Naive thymus-derived CD8-positive, alpha-beta T cell (primary cell): ENCODE results near the gene SLC22A5. TPM values are rescaled to one million over a fixed set of nuclear protein-coding genes. Genes with fewer than 3 reads are reported as not detected.

Source experiments
- ATAC-seq, 2 donors: fragments of 150-1000 bp; cut with Tn5 transposase in 1 of 2; sonication (Bioruptor Pico), chemical (Tn5 transposase) in 1 of 2; 1 replicate in 1 of 2; 2 replicates in 1 of 2; pipeline ENCODE4 v1.10.0; 2021; ENCODE audit warnings: mild to moderate bottlenecking in 2 of 2, moderate library complexity in 2 of 2
- POLR2A ChIA-PET: fragments of 350-600 bp; sonication (Branson Sonifier 250); formaldehyde crosslinking; loops from one replicate; lab custom pipeline; 2021; ENCODE audit warnings: antibody characterized with exemption; lab: Charles Lee
- DNase-seq, 10 donors: peaks; one replicate each; pipeline versions ENCODE4 v3.0.0 to v3.0.0-alpha.2; 2020 to 2022
- H3K27ac Mint-ChIP-seq, 10 donors: one replicate each; pipeline ENCODE4 v1.8.0; 2020 to 2022; ENCODE audit warnings: mild to moderate bottlenecking in 10 of 10, mixed read lengths in 10 of 10, moderate library complexity in 4 of 10, inconsistent platforms in 1 of 10
- H3K27me3 Mint-ChIP-seq, 5 donors: one replicate each; pipeline ENCODE4 v1.8.0; 2021 to 2022; ENCODE audit warnings: mixed read lengths in 5 of 5
- H3K36me3 Mint-ChIP-seq, 3 donors: one replicate each; pipeline ENCODE4 v1.8.0; 2020 to 2022; ENCODE audit warnings: mixed read lengths in 3 of 3, mild to moderate bottlenecking in 2 of 3, inconsistent platforms in 1 of 3
- H3K4me1 Mint-ChIP-seq, 4 donors: one replicate each; pipeline ENCODE4 v1.8.0; 2021 to 2022; ENCODE audit warnings: mixed read lengths in 4 of 4
- H3K4me3 Mint-ChIP-seq, 10 donors: one replicate each; pipeline ENCODE4 v1.8.0; 2020 to 2022; ENCODE audit warnings: mild to moderate bottlenecking in 10 of 10, mixed read lengths in 10 of 10, moderate library complexity in 6 of 10, inconsistent platforms in 1 of 10
- H3K9me3 Mint-ChIP-seq, 9 donors: one replicate each; pipeline ENCODE4 v1.8.0; 2020 to 2022; ENCODE audit warnings: mixed read lengths in 9 of 9, mild to moderate bottlenecking in 3 of 9, inconsistent platforms in 1 of 9, moderate library complexity in 1 of 9
- polyA plus RNA-seq, 3 donors: library from polyadenylated mRNA; unstranded; fragments of 300-500 nt; fragmentation: Illumina TruSeq; gene quantifications; one replicate each; pipeline ENCODE4 v1.2.3, GENCODE V29; 2021
- total RNA-seq, 8 experiments: library from RNA in 2 of 8; stranded (reverse) in 2 of 8; gene quantifications; one replicate each; pipeline ENCODE4 v1.2.3 and lab custom pipeline; 2021 to 2026

The SLC22A5 gene
- total and polyA plus RNA-seq, 5 experiments from 2014 or later = 1.9 to 11.1 (median 3.2) TPM

- ATAC-seq = no peak
- H3K27ac Mint-ChIP-seq = peak overlapping the region in 1 of 10 donors; percentile 72
- no peak for DNase-seq
- no peaks in the 10 kb centered on the region for H3K9me3 Mint-ChIP-seq
- no peak overlapping the region for H3K4me3 Mint-ChIP-seq
- H3K36me3 Mint-ChIP-seq = peaks cover 0 to 26% (median 1%) of the 10 kb centered on the region in 3 donors
- POLR2A ChIA-PET = no interaction called here
- H3K27me3 Mint-ChIP-seq = no peaks in the 10 kb centered on the region
- H3K4me1 Mint-ChIP-seq = peaks cover 11 to 18% (median 15%) of the 10 kb centered on the region in 4 donors
These were observed 12.1 kb downstream of the SLC22A5 start for GRCh38 chr5:132381614-132382013.

DNA sequence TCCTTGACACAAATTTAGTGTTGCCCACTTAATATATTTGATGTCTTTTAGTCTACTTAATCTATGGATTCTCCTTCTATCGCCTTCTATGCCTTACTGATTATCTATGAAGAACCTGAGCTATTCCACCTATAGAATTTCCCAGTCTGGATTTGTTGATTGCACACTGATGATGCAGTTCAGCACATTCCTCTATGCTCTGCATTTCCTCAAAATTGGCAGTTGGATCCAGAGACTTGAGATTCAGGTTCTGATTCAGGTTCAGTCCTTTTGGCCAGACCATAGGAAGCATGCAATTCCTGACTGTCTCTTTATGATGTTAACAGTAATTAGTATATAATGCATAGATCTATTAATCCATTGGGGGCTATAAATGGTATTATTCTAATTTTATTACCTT is 13.8 kb downstream of the SLC22A5 start:
- Mint-ChIP-seq H3K9me3 (no peaks in the 10 kb centered on the region), H3K36me3 (peaks cover 0 to 24% (median 1%) of the 10 kb centered on the region in 3 donors), H3K27me3 (no peaks in the 10 kb centered on the region), H3K4me1 (peaks cover 13 to 28% (median 21%) of the 10 kb centered on the region in 4 donors), H3K4me3 (no peak overlapping the region), H3K27ac (no peak overlapping the region)
- DNase-seq = no peak
- POLR2A ChIA-PET = interaction anchor here (0.6 kb wide), 1 partner anchor 27 kb away, joined by 4 read pairs; no protein-coding TSS in a partner anchor
- no peak for ATAC-seq

DNA sequence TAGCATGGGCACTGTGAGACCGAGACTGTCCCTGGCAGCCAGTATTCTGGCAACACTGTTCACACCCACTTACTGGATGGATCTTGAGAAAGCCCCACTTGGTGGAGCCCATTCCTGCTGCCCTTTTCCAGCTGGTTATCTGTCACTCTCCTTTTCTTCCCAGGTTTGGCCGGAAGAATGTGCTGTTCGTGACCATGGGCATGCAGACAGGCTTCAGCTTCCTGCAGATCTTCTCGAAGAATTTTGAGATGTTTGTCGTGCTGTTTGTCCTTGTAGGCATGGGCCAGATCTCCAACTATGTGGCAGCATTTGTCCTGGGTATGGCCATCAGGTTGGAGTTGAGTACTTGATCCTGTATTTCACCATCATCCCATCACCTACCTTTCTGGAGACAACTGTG is 14.5 kb downstream of the SLC22A5 start:
- Mint-ChIP-seq H3K4me1 (peaks cover 13 to 32% (median 21%) of the 10 kb centered on the region in 4 donors), H3K27me3 (no peaks in the 10 kb centered on the region), H3K9me3 (no peaks in the 10 kb centered on the region), H3K36me3 (peaks cover 0 to 19% (median 1%) of the 10 kb centered on the region in 3 donors), H3K27ac (peak overlapping the region in 2 of 10 donors; percentile 19 to 47), H3K4me3 (no peak overlapping the region)
- ATAC-seq = no peak
- POLR2A ChIA-PET = interaction anchor here (0.6 to 7.2 kb wide), 2 partner anchors 109 to 115 kb away, joined by 3 to 96 read pairs; no protein-coding TSS in a partner anchor
- DNase-seq = no peak

GRCh38 chr5:132384506-132385050 is 15.1 kb downstream of the SLC22A5 start:
- POLR2A ChIA-PET = interaction anchor here (0.6 to 7.2 kb wide), 3 partner anchors 105 to 114 kb away, joined by 3 to 96 read pairs (median 36); partner anchors contain the start of gene IRF1
- Mint-ChIP-seq H3K4me3 (no peak overlapping the region), H3K27ac (peak overlapping the region in 4 of 10 donors; percentile 43 to 80 (median 78)), H3K9me3 (no peaks in the 10 kb centered on the region), H3K27me3 (no peaks in the 10 kb centered on the region), H3K4me1 (peaks cover 13 to 37% (median 21%) of the 10 kb centered on the region in 4 donors), H3K36me3 (peaks cover 0 to 18% (median 0%) of the 10 kb centered on the region in 3 donors)
- no peak for DNase-seq
- ATAC-seq = no peak

DNA sequence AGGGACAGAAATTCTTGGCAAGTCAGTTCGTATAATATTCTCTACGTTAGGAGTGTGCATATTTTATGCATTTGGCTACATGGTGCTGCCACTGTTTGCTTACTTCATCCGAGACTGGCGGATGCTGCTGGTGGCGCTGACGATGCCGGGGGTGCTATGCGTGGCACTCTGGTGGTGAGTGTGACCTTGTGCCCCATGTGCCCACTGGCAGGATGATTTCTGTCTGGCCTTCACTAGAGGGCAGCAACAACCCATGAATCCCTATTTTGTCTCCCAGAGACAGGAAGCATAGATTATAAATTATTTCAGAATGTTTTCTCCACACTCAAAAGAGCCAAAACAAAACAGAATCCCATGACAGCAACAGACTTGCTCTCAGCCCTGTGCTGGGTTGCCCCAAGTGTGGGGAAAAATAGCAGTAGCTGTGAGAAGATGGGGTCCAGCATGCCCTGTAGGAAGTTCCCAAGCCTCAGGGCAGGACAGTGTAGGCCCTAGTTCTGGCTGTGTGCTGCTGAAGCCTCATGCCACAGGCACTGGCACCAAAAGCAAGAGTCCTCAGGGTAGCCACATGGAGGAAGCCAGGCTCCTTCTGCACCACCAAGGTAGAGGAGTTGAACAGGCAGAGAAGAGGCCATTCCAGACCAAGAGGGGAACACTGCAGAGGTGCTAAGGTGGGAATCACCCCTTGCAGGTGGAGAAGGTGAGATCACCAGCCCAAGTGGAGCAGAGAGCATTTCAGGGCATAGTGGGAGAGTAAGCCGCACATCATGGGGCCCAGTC is 16.0 kb downstream of the SLC22A5 start:
- Mint-ChIP-seq H3K9me3 (no peaks in the 10 kb centered on the region), H3K4me1 (peaks cover 13 to 43% (median 21%) of the 10 kb centered on the region in 4 donors), H3K27ac (peak overlapping the region; percentile 31 to 88 (median 78)), H3K27me3 (no peaks in the 10 kb centered on the region), H3K4me3 (peak overlapping the region in 1 of 10 donors; percentile 21), H3K36me3 (peaks cover 0 to 13% (median 0%) of the 10 kb centered on the region in 3 donors)
- ATAC-seq (peak; percentile 82 to 88), DNase-seq (peak; percentile 43 to 86 (median 71))
- POLR2A ChIA-PET = interaction anchor here (1.1 to 7.2 kb wide), 4 partner anchors 81 to 428 kb away, joined by 4 to 96 read pairs (median 21); partner anchors contain the start of gene IRF1

GRCh38 chr5:132386644-132387286 is 17.3 kb downstream of the SLC22A5 start:
- POLR2A ChIA-PET = interaction anchor here (0.5 to 7.2 kb wide), 8 partner anchors 24 to 433 kb away, joined by 3 to 96 read pairs (median 5); partner anchors contain the start of gene IRF1
- peak; percentile 56 to 86 (median 74) for DNase-seq
- no peaks in the 10 kb centered on the region for H3K9me3 Mint-ChIP-seq

DNA sequence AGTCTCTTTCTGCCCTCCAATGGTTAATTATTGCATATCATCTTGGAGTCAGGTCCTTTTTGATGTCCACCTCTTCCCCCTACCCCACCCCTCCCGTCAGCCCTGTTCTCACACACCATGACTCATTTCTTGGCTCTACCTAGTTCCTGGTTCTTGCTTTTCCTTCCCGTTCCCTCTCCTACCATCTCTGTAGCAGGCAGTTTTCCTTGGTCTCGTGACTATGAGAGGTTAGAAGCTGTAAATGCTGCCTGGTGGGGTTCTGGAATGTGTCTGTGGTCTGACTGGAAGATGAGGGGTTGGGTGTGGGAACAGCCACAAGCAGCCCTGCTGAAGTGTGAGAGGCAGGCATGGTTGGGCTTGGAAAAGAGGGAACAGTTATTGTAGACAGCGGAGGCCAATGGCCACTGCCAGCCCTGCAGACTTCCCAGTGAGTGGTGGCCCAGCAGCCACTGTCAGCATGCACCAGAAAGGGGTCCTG is 18.2 kb downstream of the SLC22A5 start:
- Mint-ChIP-seq H3K27ac (peak overlapping the region in 3 of 10 donors; percentile 63 to 65 (median 64)), H3K27me3 (no peaks in the 10 kb centered on the region), H3K9me3 (no peaks in the 10 kb centered on the region), H3K4me1 (peaks cover 13 to 45% (median 25%) of the 10 kb centered on the region in 4 donors), H3K36me3 (peaks cover 0 to 13% (median 4%) of the 10 kb centered on the region in 3 donors), H3K4me3 (no peak overlapping the region)
- DNase-seq (no peak), ATAC-seq (no peak)
- POLR2A ChIA-PET = interaction anchor here (0.8 to 7.2 kb wide), 7 partner anchors 15 to 432 kb away, joined by 3 to 96 read pairs (median 7); partner anchors contain the start of gene IRF1

More at GRCh38 chr5:132386644-132387286, 17.3 kb downstream of the SLC22A5 start:
- H3K4me1 Mint-ChIP-seq = peaks cover 13 to 43% (median 21%) of the 10 kb centered on the region in 4 donors
- peak overlapping the region in 6 of 10 donors; percentile 5 to 81 (median 69) for H3K27ac Mint-ChIP-seq
- H3K27me3 Mint-ChIP-seq = no peaks in the 10 kb centered on the region
- peaks cover 0 to 15% (median 4%) of the 10 kb centered on the region in 3 donors for H3K36me3 Mint-ChIP-seq
- ATAC-seq = peak; percentile 88 to 92
- no peak overlapping the region for H3K4me3 Mint-ChIP-seq

DNA sequence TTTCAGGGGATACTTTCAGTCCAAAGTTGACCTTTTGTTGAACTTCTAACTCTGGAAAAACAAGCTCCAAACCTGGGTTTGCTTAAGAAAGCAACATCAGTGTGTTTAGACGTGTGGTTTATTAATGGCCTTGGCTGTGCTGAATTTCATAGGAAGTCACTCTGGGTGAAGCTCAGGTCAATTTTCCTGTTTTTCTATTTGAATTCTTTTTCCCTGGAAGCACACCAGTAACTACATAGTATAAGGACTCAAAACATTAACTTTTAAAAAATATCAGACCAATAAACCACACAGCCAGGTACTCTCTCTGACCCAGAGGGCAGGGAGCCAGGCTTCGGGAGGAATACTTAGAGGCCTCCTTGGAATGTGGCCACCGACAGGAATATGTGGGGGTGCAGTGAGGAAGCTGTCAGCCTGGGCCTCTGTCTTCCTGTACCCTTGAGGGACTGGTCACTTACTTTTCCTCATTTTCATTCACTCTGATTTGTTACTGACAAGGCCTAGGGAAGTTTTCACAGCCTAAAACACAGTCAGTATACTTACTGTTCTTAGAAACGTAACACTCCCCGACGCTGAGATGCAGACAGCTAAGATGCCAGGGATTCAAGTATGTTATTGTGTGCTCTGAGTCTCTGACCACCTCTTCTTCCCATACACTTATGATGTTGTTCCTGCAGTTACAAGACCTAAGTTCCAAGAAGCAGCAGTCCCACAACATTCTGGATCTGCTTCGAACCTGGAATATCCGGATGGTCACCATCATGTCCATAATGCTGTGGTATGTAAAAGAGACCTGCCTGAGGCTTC is 18.9 kb downstream of the SLC22A5 start:
- Mint-ChIP-seq H3K9me3 (no peaks in the 10 kb centered on the region), H3K36me3 (peaks cover 0 to 17% (median 4%) of the 10 kb centered on the region in 3 donors), H3K27ac (peak overlapping the region in 3 of 10 donors; percentile 26 to 81 (median 64)), H3K27me3 (no peaks in the 10 kb centered on the region), H3K4me3 (no peak overlapping the region), H3K4me1 (peaks cover 13 to 48% (median 32%) of the 10 kb centered on the region in 4 donors)
- DNase-seq = no peak
- ATAC-seq = no peak
- POLR2A ChIA-PET = interaction anchor here (1.5 to 7.2 kb wide), 5 partner anchors 14 to 111 kb away, joined by 4 to 96 read pairs (median 14); partner anchors contain the start of gene IRF1

GRCh38 chr5:132389051-132389331 is 19.5 kb downstream of the SLC22A5 start:
- Mint-ChIP-seq H3K36me3 (peaks cover 0 to 20% (median 4%) of the 10 kb centered on the region in 3 donors), H3K4me3 (no peak overlapping the region), H3K4me1 (peaks cover 13 to 54% (median 32%) of the 10 kb centered on the region in 4 donors), H3K27me3 (no peaks in the 10 kb centered on the region), H3K9me3 (no peaks in the 10 kb centered on the region), H3K27ac (peak overlapping the region in 3 of 10 donors; percentile 26 to 81 (median 56))
- POLR2A ChIA-PET = interaction anchor here (2.2 to 7.2 kb wide), 4 partner anchors 18 to 110 kb away, joined by 7 to 96 read pairs (median 25); partner anchors contain the start of gene IRF1
- no peak for DNase-seq
- ATAC-seq = no peak

- POLR2A ChIA-PET = interaction anchor here (1.0 to 7.2 kb wide), 4 partner anchors 17 to 109 kb away, joined by 3 to 96 read pairs (median 10); no protein-coding TSS in a partner anchor
- no peak for DNase-seq
- no peaks in the 10 kb centered on the region for H3K9me3 Mint-ChIP-seq
- no peak overlapping the region for H3K4me3 Mint-ChIP-seq
- H3K36me3 Mint-ChIP-seq = peaks cover 0 to 24% (median 4%) of the 10 kb centered on the region in 3 donors
- H3K27me3 Mint-ChIP-seq = no peaks in the 10 kb centered on the region
- H3K4me1 Mint-ChIP-seq = peaks cover 13 to 61% (median 39%) of the 10 kb centered on the region in 4 donors
- ATAC-seq = no peak
- peak overlapping the region in 5 of 10 donors; percentile 13 to 56 (median 29) for H3K27ac Mint-ChIP-seq
These were observed 20.2 kb downstream of the SLC22A5 start for GRCh38 chr5:132389585-132390286.
